A673 (cell line): Measurements from ENCODE around the gene NAPA. TPM values are rescaled to one million over a fixed set of nuclear protein-coding genes. Genes with fewer than 3 reads are reported as not detected.

Experiments
- BruUV-seq: library from RNA; stranded (reverse); fragments of 400-500 nt; replicated peaks from 2 replicates; lab custom pipeline; 2021; lab: Mats Ljungman, UMichigan
- CTCF ChIA-PET: fragments of 300-600 bp; sonication (Branson Sonifier 250); formaldehyde crosslinking; loops from one replicate; lab custom pipeline; 2022; ENCODE audit warnings: antibody characterized with exemption; lab: Charles Lee
- POLR2A ChIA-PET: fragments of 300-600 bp; sonication (Branson Sonifier 250); formaldehyde crosslinking; loops from one replicate; lab custom pipeline; 2022; ENCODE audit warnings: antibody characterized with exemption; ENCODE audit not compliant: low non-redundant PET; lab: Charles Lee
- DNase-seq: peaks from one replicate; pipeline ENCODE4 v3.0.0-alpha.2; 2015; ENCODE audit warnings: low spot score
- H3K27ac ChIP-seq: fragments of 200-600 bp; sonication (generic); 2 replicates; pipeline ENCODE4 v1.5.1; 2016; ENCODE audit warnings: mixed run types, low read depth, mild to moderate bottlenecking, mixed read lengths, antibody characterized with exemption, low read length; ENCODE audit not compliant: poor library complexity, severe bottlenecking
- H3K27me3 ChIP-seq: fragments of 200-600 bp; sonication (generic); replicated peaks from 2 replicates; pipeline ENCODE4 v1.6.1; 2017; ENCODE audit warnings: mixed run types, low read depth, mild to moderate bottlenecking, mixed read lengths, antibody characterized with exemption, low read length; ENCODE audit not compliant: insufficient read depth, poor library complexity
- H3K36me3 ChIP-seq: fragments of 200-600 bp; sonication (generic); 2 replicates; pipeline ENCODE4 v1.6.1; 2016; ENCODE audit warnings: mixed run types, mild to moderate bottlenecking, mixed read lengths, antibody characterized with exemption, low read length; ENCODE audit not compliant: insufficient read depth, poor library complexity, severe bottlenecking
- H3K4me1 ChIP-seq: fragments of 200-600 bp; sonication (generic); 2 replicates; pipeline ENCODE4 v1.6.1; 2017; ENCODE audit warnings: mixed run types, mild to moderate bottlenecking, mixed read lengths, antibody characterized with exemption, low read length; ENCODE audit not compliant: insufficient read depth, poor library complexity, severe bottlenecking
- H3K4me3 ChIP-seq: fragments of 200-600 bp; sonication (generic); 2 replicates; pipeline ENCODE4 v1.5.1; 2016; ENCODE audit warnings: low read depth, mixed run types, mild to moderate bottlenecking, mixed read lengths, low read length; ENCODE audit not compliant: poor library complexity, severe bottlenecking
- H3K9me3 ChIP-seq: fragments of 200-600 bp; sonication (generic); 2 replicates; pipeline ENCODE4 v1.6.1; 2016; ENCODE audit warnings: mixed run types, low read depth, mild to moderate bottlenecking, mixed read lengths, antibody characterized with exemption, low read length; ENCODE audit not compliant: poor library complexity, severe bottlenecking
- EZH2 ChIP-seq: fragments of 200-600 bp; sonication (generic); IDR thresholded peaks from 2 replicates; pipeline ENCODE4 v1.6.1; 2017; ENCODE audit warnings: borderline replicate concordance, low read depth, mild to moderate bottlenecking, mixed read lengths, antibody characterized with exemption, low read length; ENCODE audit not compliant: poor library complexity, severe bottlenecking
- intact Hi-C: fragments of 100-400 bp; cut with micrococcal nuclease; formaldehyde crosslinking; loops from one replicate; pipeline ENCODE4 v1.10.0; 2022; ENCODE audit not compliant: unreplicated experiment
- total RNA-seq: library from RNA; stranded (reverse); gene quantifications from 2 replicates; pipeline ENCODE4 v1.2.3, GENCODE V29; 2021
- TF ChIP-seq, protein P1 (sequence below): fragments of 300-800, 200-600 bp; sonication (generic); conservative IDR thresholded peaks from 2 replicates; pipeline ENCODE4 v1.5.1; 2017; ENCODE audit warnings: low read depth, mild to moderate bottlenecking, antibody characterized with exemption, low read length, moderate library complexity, mixed read lengths

NAPA gene
- total RNA-seq, 1 experiment from 2014 or later: 90.9 TPM

DNA sequence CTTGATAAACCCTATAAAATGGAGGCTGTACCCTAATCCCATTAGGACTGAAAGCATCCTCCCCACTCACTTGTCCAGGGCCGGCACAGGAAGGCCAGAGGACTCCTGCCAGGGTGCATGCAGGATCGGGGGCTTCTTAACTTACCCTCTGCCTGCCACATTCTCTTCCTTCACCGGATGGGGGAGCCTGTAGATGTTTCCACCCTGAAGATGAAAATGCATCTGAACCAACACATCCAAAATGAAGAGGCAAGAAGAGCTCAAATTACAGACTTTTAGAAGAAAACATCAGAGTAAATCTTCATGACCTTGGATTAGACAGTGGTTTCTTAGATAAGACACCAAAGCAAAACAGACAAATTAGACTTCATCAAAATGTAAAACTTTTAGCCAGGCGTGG is 25.9 kb upstream of the NAPA start:
- POLR2A ChIA-PET: no interaction called here
- TF ChIP-seq, protein P1, sequence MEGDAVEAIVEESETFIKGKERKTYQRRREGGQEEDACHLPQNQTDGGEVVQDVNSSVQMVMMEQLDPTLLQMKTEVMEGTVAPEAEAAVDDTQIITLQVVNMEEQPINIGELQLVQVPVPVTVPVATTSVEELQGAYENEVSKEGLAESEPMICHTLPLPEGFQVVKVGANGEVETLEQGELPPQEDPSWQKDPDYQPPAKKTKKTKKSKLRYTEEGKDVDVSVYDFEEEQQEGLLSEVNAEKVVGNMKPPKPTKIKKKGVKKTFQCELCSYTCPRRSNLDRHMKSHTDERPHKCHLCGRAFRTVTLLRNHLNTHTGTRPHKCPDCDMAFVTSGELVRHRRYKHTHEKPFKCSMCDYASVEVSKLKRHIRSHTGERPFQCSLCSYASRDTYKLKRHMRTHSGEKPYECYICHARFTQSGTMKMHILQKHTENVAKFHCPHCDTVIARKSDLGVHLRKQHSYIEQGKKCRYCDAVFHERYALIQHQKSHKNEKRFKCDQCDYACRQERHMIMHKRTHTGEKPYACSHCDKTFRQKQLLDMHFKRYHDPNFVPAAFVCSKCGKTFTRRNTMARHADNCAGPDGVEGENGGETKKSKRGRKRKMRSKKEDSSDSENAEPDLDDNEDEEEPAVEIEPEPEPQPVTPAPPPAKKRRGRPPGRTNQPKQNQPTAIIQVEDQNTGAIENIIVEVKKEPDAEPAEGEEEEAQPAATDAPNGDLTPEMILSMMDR: peak; percentile 23; the same call in 1 of the 2 replicates
- TF ChIP-seq EZH2: no peak
- BruUV-seq: no TSS peak
- H3K9me3 ChIP-seq: no peaks in the 10 kb centered on the region
- H3K27ac ChIP-seq: no peak overlapping the region
- H3K4me3 ChIP-seq: no peak overlapping the region
- no peaks in the 10 kb centered on the region for H3K4me1 ChIP-seq
- CTCF ChIA-PET: interaction anchor here (0.7 kb wide), 1 partner anchor 11 kb away, joined by 3 read pairs; no protein-coding TSS in a partner anchor
- intact Hi-C loops: no loop called here
- DNase-seq: no peak
- H3K36me3 ChIP-seq: no peaks in the 10 kb centered on the region
- no peaks in the 10 kb centered on the region for H3K27me3 ChIP-seq

DNA sequence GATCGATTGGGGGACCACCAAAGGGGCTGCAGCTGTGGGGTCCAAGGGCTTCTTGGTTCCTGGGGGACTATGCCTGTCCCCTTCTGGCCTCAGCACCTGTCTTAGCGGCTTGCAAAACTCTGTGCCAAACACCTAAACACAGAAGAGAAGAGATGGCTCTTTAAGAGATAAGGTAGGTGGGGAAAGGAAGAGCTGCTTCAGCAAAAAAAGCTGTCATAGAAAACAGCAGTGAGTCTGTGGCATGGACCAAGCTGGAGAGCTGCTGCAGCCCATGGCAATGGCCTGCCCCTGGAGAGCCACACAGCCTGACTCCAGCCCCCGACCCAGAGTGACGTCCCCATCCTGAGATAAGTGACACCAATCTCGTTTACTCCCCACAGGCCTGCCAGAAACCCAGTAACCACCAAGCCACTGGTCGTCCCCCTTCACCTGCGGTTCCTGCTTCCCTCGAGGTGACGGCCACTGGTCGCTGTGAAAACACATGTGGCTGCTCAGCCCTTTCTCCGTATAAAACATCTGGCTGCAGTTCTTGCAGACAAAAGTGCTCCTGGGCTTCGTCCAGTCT is 25.0 kb upstream of the NAPA start:
- no peak overlapping the region for H3K4me3 ChIP-seq
- CTCF ChIA-PET: interaction anchor here (0.6 kb wide), 1 partner anchor 44 kb away, joined by 4 read pairs; no protein-coding TSS in a partner anchor
- intact Hi-C loops: no loop called here
- no peaks in the 10 kb centered on the region for H3K27me3 ChIP-seq
- DNase-seq: no peak
- no peaks in the 10 kb centered on the region for H3K9me3 ChIP-seq
- POLR2A ChIA-PET: no interaction called here
- no peaks in the 10 kb centered on the region for H3K36me3 ChIP-seq
- no peak for TF ChIP-seq EZH2
- TF ChIP-seq, protein P1: no peak
- H3K27ac ChIP-seq: no peak overlapping the region
- no TSS peak for BruUV-seq
- H3K4me1 ChIP-seq: no peaks in the 10 kb centered on the region

DNA sequence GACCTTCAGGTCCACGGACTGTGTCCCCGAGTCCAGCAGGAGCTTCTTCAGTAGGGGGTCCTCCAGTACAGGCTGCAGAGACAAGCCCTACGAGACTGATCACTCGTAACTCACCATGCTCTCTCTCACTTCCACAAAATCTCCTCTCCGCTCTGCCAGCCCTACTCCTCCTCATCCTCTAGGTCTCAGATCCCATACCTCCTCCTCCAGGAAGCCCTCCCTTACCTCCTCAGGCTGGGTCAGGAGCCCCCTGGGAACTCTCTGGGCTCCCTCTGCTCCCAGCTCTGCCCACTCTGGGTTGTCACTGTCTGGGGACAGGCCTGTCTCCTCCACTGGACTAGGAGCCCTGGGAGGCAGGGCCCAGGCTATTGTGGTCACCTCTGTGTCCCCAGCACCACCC is 23.9 kb upstream of the NAPA start:
- intact Hi-C loops: no loop called here
- Histone ChIP-seq H3K4me3 (no peak overlapping the region), H3K4me1 (no peaks in the 10 kb centered on the region), H3K9me3 (no peaks in the 10 kb centered on the region), H3K27me3 (no peaks in the 10 kb centered on the region), H3K36me3 (no peaks in the 10 kb centered on the region), H3K27ac (no peak overlapping the region)
- no peak for DNase-seq
- TF ChIP-seq, protein P1: no peak
- TF ChIP-seq EZH2: no peak
- CTCF ChIA-PET: no interaction called here
- POLR2A ChIA-PET: no interaction called here
- BruUV-seq: no TSS peak
